A673 (cell line): ENCODE results near the gene TM7SF3. TPM values are rescaled to one million over a fixed set of nuclear protein-coding genes. Genes with fewer than 3 reads are reported as not detected.

Source experiments
- BruUV-seq: library from RNA; stranded (reverse); fragments of 400-500 nt; replicated peaks from 2 replicates; lab custom pipeline; 2021; lab: Mats Ljungman, UMichigan
- CTCF ChIA-PET: fragments of 300-600 bp; sonication (Branson Sonifier 250); formaldehyde crosslinking; loops from one replicate; lab custom pipeline; 2022; ENCODE audit warnings: antibody characterized with exemption; lab: Charles Lee
- POLR2A ChIA-PET: fragments of 300-600 bp; sonication (Branson Sonifier 250); formaldehyde crosslinking; loops from one replicate; lab custom pipeline; 2022; ENCODE audit warnings: antibody characterized with exemption; ENCODE audit not compliant: low non-redundant PET; lab: Charles Lee
- DNase-seq: peaks from one replicate; pipeline ENCODE4 v3.0.0-alpha.2; 2015; ENCODE audit warnings: low spot score
- H3K27ac ChIP-seq: fragments of 200-600 bp; sonication (generic); 2 replicates; pipeline ENCODE4 v1.5.1; 2016; ENCODE audit warnings: mixed run types, low read depth, mild to moderate bottlenecking, mixed read lengths, antibody characterized with exemption, low read length; ENCODE audit not compliant: poor library complexity, severe bottlenecking
- H3K27me3 ChIP-seq: fragments of 200-600 bp; sonication (generic); replicated peaks from 2 replicates; pipeline ENCODE4 v1.6.1; 2017; ENCODE audit warnings: mixed run types, low read depth, mild to moderate bottlenecking, mixed read lengths, antibody characterized with exemption, low read length; ENCODE audit not compliant: insufficient read depth, poor library complexity
- H3K36me3 ChIP-seq: fragments of 200-600 bp; sonication (generic); 2 replicates; pipeline ENCODE4 v1.6.1; 2016; ENCODE audit warnings: mixed run types, mild to moderate bottlenecking, mixed read lengths, antibody characterized with exemption, low read length; ENCODE audit not compliant: insufficient read depth, poor library complexity, severe bottlenecking
- H3K4me1 ChIP-seq: fragments of 200-600 bp; sonication (generic); 2 replicates; pipeline ENCODE4 v1.6.1; 2017; ENCODE audit warnings: mixed run types, mild to moderate bottlenecking, mixed read lengths, antibody characterized with exemption, low read length; ENCODE audit not compliant: insufficient read depth, poor library complexity, severe bottlenecking
- H3K4me3 ChIP-seq: fragments of 200-600 bp; sonication (generic); 2 replicates; pipeline ENCODE4 v1.5.1; 2016; ENCODE audit warnings: low read depth, mixed run types, mild to moderate bottlenecking, mixed read lengths, low read length; ENCODE audit not compliant: poor library complexity, severe bottlenecking
- H3K9me3 ChIP-seq: fragments of 200-600 bp; sonication (generic); 2 replicates; pipeline ENCODE4 v1.6.1; 2016; ENCODE audit warnings: mixed run types, low read depth, mild to moderate bottlenecking, mixed read lengths, antibody characterized with exemption, low read length; ENCODE audit not compliant: poor library complexity, severe bottlenecking
- CTCF ChIP-seq: fragments of 300-800, 200-600 bp; sonication (generic); conservative IDR thresholded peaks from 2 replicates; pipeline ENCODE4 v1.5.1; 2017; ENCODE audit warnings: low read depth, mild to moderate bottlenecking, antibody characterized with exemption, low read length, moderate library complexity, mixed read lengths
- EZH2 ChIP-seq: fragments of 200-600 bp; sonication (generic); IDR thresholded peaks from 2 replicates; pipeline ENCODE4 v1.6.1; 2017; ENCODE audit warnings: borderline replicate concordance, low read depth, mild to moderate bottlenecking, mixed read lengths, antibody characterized with exemption, low read length; ENCODE audit not compliant: poor library complexity, severe bottlenecking
- intact Hi-C: fragments of 100-400 bp; cut with micrococcal nuclease; formaldehyde crosslinking; loops from one replicate; pipeline ENCODE4 v1.10.0; 2022; ENCODE audit not compliant: unreplicated experiment
- total RNA-seq: library from RNA; stranded (reverse); gene quantifications from 2 replicates; pipeline ENCODE4 v1.2.3, GENCODE V29; 2021

Gene TM7SF3
- total RNA-seq, 1 experiment from 2014 or later: 53.5 TPM

- H3K27me3 ChIP-seq: no peaks in the 10 kb centered on the region
- POLR2A ChIA-PET: no interaction called here
- H3K27ac ChIP-seq: no peak overlapping the region
- BruUV-seq: no TSS peak
- CTCF ChIA-PET: no interaction called here
- no peak for TF ChIP-seq CTCF
- no peak for TF ChIP-seq EZH2
- H3K36me3 ChIP-seq: no peaks in the 10 kb centered on the region
- no peaks in the 10 kb centered on the region for H3K9me3 ChIP-seq
- intact Hi-C loops: loop anchor here (5.0 to 10.0 kb wide), 3 partner anchors 75 to 692 kb away; partner anchors contain the start of genes FGFR1OP2 and INTS13
- H3K4me1 ChIP-seq: peaks cover 9% of the 10 kb centered on the region
- H3K4me3 ChIP-seq: no peak overlapping the region
- no peak for DNase-seq
Measured at GRCh38 chr12:27012239-27012981, 1.8 kb downstream of the TM7SF3 start.

GRCh38 chr12:27009881-27010301 lies 4.3 kb downstream of the TM7SF3 start:
- no TSS peak for BruUV-seq
- Histone ChIP-seq H3K36me3 (no peaks in the 10 kb centered on the region), H3K4me1 (peaks cover 10% of the 10 kb centered on the region), H3K27ac (no peak overlapping the region), H3K4me3 (no peak overlapping the region), H3K9me3 (no peaks in the 10 kb centered on the region), H3K27me3 (no peaks in the 10 kb centered on the region)
- no peak for DNase-seq
- CTCF ChIA-PET: interaction anchor here (0.8 kb wide), 1 partner anchor 12 kb away, joined by 3 read pairs; no protein-coding TSS in a partner anchor
- POLR2A ChIA-PET: no interaction called here
- TF ChIP-seq EZH2 (no peak), CTCF (no peak)
- intact Hi-C loops: loop anchor here (5.0 to 10.0 kb wide), 3 partner anchors 73 to 695 kb away; partner anchors contain the start of genes FGFR1OP2 and INTS13

- no peak for TF ChIP-seq EZH2
- no peak for TF ChIP-seq CTCF
- BruUV-seq: no TSS peak
- no peaks in the 10 kb centered on the region for H3K9me3 ChIP-seq
- intact Hi-C loops: no loop called here
- CTCF ChIA-PET: no interaction called here
- no peaks in the 10 kb centered on the region for H3K36me3 ChIP-seq
- H3K27ac ChIP-seq: no peak overlapping the region
- POLR2A ChIA-PET: no interaction called here
- H3K4me3 ChIP-seq: no peak overlapping the region
- no peak for DNase-seq
- no peaks in the 10 kb centered on the region for H3K27me3 ChIP-seq
- H3K4me1 ChIP-seq: peaks cover 23% of the 10 kb centered on the region
Measured at GRCh38 chr12:27008081-27008480, 6.1 kb downstream of the TM7SF3 start.
